NCI-H524 treated with DMSO at 0.1 percent for 48 hours (cell line): ENCODE data around the gene ABR.

ENCODE experiments used
- DNase-seq: peaks from one replicate; lab custom pipeline; 2025; lab: John Stamatoyannopoulos, UW

ABR gene

GRCh38 chr17:1030684-1031532 is 148.9 kb downstream of the ABR start:
- no peak for DNase-seq

GRCh38 chr17:1029922-1030644 is 149.7 kb downstream of the ABR start:
- DNase-seq: no peak

DNA sequence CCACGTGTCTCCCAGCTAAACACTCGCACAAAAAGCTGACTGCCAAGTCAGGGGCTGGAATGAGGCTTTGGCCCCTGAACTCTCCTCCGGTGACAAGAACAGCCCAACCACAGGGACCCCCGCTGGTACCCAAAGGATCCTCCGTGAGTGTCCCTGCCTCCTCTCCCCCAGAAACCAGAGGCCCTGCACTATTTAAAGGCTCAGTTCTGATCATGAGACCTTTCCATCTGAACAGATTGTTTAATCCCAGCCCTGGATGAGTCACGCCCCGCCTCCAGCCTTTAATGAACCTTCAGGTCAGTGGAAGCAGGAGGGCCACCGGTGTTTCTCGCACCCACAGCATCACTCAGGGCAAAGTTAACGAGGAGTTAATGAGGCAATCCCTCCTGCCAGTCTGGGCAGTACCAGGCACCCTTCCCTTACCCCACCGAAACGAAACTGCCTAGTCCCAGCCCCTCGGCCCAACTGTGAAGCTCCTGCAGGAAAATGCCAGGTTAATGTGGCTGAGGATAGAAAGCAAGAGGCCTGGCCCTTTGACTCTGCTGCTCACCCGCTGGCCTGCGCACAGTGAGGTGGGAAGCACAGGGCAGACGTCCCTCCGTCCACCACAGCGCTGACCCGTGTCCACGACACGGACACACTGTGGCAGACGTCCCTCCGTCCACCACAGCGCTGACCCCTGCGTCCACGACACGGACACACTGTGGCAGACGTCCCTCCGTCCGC is 150.4 kb downstream of the ABR start:
- no peak for DNase-seq

GRCh38 chr17:1027044-1027443 is 152.7 kb downstream of the ABR start:
- DNase-seq: no peak

- DNase-seq: no peak
Observed at GRCh38 chr17:1026599-1026975, 153.2 kb downstream of the ABR start.

GRCh38 chr17:1025733-1026598 is 153.8 kb downstream of the ABR start:
- no peak for DNase-seq

GRCh38 chr17:1024076-1024475 is 155.7 kb downstream of the ABR start:
- no peak for DNase-seq

DNA sequence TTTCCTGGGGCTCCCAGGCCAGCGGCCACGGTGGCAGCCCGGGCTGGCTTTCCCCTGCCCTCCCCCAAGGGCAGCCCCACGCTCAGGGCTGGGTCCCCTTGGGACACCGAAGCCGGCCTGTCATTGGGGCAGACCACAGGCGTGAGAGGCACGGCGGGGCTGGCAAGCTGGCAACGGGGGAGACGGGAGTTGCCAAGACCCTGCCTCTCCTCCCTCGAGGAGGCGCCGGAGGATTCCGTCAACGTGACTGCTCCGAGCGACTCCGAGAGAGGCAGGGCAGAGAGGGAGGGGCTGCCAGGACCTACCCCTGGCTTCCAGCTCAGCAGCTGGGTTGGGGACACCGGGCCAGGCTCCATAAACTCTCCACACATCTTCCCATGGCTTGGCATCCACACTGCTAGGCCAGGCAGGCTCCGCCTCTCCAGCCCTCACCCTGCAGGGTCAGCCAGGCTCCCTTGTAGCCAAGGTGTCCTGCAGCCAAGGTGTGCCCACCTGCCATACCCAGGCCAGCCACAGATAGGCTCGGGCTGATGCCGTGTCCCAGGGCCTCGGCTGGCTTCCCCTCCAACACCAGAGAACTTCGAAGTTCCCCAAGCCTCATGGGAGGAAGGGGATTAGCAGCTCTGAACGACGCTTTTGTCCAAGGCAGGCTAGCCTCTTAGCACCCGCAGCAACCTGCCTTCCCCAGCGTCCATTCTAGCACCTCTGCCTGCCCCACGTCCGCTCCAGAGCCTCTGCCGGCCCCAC is 157.3 kb downstream of the ABR start:
- DNase-seq: no peak

GRCh38 chr17:1021147-1021546 is 158.6 kb downstream of the ABR start:
- DNase-seq: no peak

DNA sequence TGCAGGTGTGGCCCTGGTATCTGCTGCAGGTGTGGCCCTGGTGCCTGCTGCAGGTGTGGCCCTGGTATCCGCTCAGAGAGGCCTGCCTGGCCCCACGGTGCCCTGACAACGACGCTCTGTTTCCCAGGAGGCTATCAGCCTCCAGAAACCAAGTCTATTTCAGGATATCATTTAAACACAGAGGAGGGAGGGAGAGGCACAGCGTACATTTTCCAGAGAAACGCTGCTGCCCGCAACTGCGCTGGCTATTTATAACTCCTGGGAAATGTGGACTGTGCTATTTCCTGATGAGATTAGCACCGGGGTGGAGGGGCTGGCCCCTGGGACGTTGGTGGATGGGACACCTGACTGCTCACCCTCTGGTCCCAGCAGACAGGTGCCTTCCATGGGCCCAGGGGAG is 160.3 kb downstream of the ABR start:
- DNase-seq: no peak

GRCh38 chr17:1018547-1018946 is 161.2 kb downstream of the ABR start:
- DNase-seq: no peak

DNA sequence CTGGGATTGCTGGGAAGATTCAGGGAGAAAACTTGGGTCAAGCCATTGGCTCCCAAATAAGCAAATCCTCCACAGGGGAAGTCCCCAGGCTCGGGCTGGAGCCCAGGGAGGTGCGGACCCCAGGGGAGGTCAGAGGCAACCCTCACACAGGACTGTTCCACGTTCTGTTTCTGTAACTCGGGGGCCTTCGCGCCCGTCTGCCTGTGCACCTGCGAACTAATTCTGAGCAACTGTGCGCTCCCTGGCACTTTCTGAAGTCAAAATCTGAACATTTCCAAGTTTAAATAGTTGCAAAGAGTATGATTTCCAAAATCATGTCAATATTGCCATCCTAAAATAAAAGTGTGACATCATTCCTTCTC is 166.1 kb downstream of the ABR start:
- no peak for DNase-seq

DNA sequence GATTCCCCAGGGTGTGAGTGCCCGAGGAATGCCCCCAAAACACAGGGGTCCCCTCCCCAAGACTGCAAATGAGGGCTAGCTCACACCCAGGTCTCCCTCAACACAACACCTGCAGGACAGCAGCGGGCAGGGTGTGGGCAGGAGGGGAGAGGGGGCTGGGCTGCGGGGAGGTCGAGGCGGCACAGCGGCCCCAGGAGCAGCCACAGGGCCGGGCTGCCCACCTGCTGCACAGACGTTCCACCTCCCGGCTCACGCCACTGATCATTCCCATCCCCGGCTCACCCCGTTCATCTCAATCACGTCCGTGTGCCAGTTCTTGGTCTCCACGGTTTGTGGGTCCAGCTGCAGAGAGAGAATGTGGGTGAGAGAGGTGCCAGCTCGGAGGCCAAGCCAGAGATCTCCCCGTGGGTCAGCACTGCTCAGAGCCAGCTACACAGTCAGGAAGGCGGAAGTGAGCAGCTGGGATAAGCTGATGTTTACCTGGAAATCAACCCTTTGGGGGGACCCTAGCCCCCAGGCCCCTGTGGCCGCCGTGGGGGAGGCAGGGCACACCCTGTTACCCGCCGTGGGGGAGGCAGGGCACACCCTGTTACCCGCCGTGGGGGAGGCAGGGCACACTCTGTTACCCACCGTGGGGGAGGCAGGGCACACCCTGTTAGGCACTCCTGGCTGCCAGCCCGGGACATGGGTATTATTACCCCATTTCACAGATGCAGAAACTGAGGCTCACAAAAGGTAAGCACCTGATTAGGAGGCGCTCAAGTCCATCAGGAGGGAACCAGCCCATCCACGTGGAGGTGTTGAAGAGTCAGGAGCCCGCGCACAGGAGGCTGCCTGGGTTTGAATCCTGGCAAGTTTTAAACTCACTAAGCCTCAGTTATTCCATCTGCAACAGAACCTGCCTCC is 166.7 kb downstream of the ABR start:
- DNase-seq: no peak

DNA sequence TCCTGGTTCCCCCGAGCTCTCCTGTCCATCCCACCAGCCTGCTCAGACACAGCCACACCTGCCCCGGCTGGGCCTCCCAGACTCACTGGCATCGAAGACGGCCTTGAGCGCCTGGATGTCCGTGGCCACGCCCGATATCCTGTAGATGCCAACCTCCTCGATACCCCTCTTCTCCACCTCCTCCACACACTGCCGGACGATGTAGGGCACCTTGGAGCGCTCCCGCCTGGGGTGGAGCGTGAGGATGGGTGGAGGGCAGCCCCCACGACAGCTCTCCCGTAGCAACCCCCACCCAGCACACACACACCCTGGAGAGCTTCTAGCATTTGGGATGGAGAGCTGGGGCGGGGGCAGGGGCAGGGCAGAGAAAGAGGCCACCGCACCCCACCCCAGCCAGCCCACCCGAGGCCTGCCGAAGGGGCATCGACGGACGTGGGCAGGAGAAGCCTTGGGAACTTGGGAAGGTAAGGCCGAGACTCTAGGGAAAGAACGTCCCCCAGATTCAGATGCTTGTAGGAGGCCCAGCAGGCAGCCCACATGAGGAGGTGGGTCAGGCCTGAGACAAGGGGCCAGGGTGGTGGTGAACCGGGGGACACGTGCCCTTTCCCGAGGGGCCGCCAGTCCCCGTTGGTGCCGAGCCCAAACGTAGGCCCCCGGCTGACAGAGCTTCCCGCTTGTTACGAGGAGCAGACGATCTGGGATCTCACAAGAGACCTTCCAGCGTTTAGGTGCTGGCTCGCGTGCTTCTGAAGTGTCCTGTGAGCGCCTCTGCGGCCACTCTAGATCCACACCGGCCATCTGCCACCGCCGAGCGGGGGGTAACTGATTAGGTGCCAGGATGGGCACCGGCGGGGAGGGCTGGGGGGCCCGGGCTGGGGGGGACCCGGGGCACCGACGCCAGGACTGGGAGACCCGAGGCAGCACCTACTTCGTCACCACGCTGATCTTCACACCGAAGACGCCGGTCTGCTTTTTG is 167.7 kb downstream of the ABR start:
- peak; percentile 57 for DNase-seq

DNA sequence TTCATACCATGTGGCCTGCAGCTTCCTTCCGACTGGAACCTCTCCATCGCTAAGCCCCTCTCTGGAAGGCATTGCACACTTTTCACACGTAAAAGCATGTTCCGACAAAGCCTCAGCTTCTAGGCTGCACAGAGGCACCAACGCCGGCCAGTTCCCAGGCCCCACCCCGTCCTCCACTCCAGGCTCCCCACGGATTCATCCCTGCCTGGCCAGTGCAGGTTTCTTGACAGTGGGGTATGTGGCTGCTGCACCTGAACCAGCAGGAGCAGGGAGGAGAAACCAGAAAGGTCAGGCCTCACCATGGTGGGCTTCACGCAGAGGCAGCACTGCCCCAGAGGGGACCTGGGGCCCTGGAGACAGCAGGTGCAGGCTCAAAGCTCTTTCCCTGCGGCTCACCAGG is 168.6 kb downstream of the ABR start:
- DNase-seq: no peak

GRCh38 chr17:1010586-1010985 is 169.2 kb downstream of the ABR start:
- DNase-seq: no peak

- no peak for DNase-seq
Observed at GRCh38 chr17:1010086-1010450, 169.7 kb downstream of the ABR start.

DNA sequence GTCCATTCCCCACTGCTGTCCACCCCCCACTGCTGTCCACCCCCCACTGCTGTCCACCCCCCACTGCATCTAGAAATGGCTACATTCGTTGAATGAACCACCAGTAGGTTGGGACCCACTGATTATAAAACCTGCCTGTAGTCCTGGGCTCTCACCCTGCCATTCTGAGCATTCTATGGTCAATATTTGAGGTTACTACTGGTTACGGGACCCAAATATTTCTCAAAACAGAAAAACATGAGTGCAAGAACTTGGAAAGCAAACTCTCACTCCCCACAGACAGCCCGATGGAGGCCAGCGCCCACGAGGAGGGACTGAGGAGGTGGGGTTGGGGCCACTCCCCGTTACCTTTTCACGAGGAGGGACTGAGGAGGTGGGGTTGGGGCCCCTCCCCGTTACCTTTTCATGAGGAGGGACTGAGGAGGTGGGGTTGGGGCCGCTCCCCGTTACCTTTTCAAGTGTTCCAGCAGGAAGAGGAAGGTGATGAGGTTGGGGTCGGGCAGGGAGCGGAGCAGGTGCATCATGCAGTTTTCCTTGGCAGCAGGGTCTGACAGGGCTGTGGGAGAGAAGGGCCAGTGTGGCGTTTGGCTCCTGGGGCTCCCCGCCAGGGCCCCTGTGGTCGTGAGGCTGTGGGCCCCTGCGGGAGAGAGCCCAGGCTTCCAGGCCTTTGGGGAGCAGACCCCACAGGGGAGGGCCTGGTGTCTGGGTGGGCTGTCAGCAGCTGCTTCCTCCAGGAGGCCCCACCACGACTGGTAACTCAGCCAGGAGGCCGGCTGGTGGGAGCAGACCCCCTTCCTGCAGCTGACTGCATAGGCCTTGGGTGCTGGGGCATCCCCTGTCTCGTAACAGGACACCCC is 170.3 kb downstream of the ABR start:
- DNase-seq: no peak
